Stimulated activated naive CD4-positive, alpha-beta T cell (primary cell): Measurements from ENCODE around the gene UGGT1.
"Not testable (repeated sequence)": the region's sequence is repeated elsewhere in the genome, so short reads cannot be mapped to it uniquely, and the experiment has no call there.

Experiments
- DNase-seq, 6 experiments: peaks; one replicate each; lab custom pipeline; 2025; lab: John Stamatoyannopoulos, UW

The UGGT1 gene

GRCh38 chr2:128115921-128116623 is 25.1 kb downstream of the UGGT1 start:
- no peak for DNase-seq

- no peak for DNase-seq
These were observed 43.6 kb downstream of the UGGT1 start for GRCh38 chr2:128134573-128134972.

GRCh38 chr2:128137094-128137616 is 46.2 kb downstream of the UGGT1 start:
- no peak for DNase-seq

GRCh38 chr2:128139624-128140023 is 48.6 kb downstream of the UGGT1 start:
- DNase-seq: no peak

- no peak for DNase-seq
These were observed 54.7 kb downstream of the UGGT1 start for GRCh38 chr2:128145651-128146050.

GRCh38 chr2:128153786-128154185 is 62.8 kb downstream of the UGGT1 start:
- no peak for DNase-seq

GRCh38 chr2:128154225-128154624 is 63.2 kb downstream of the UGGT1 start:
- DNase-seq: no peak

GRCh38 chr2:128155970-128156369 is 65.0 kb downstream of the UGGT1 start:
- DNase-seq: no peak

- DNase-seq: no peak
These were observed 65.8 kb downstream of the UGGT1 start for GRCh38 chr2:128156812-128157211.

- no peak for DNase-seq
These were observed 66.6 kb downstream of the UGGT1 start for GRCh38 chr2:128157644-128158043.

GRCh38 chr2:128158176-128158575 is 67.2 kb downstream of the UGGT1 start:
- no peak for DNase-seq

- no peak for DNase-seq
These were observed 68.4 kb downstream of the UGGT1 start for GRCh38 chr2:128159437-128159836.

- DNase-seq: no peak
These were observed 69.7 kb downstream of the UGGT1 start for GRCh38 chr2:128160616-128161275.

- DNase-seq: no peak
These were observed 71.3 kb downstream of the UGGT1 start for GRCh38 chr2:128162266-128162665.

GRCh38 chr2:128164311-128164710 is 73.3 kb downstream of the UGGT1 start:
- no peak for DNase-seq

GRCh38 chr2:128166746-128167353 is 75.8 kb downstream of the UGGT1 start:
- DNase-seq: no peak

- DNase-seq: no peak
These were observed 78.1 kb downstream of the UGGT1 start for GRCh38 chr2:128169094-128169493.

- no peak for DNase-seq
These were observed 78.5 kb downstream of the UGGT1 start for GRCh38 chr2:128169497-128169896.

GRCh38 chr2:128169933-128170709 is 79.1 kb downstream of the UGGT1 start:
- DNase-seq: no peak

GRCh38 chr2:128170776-128171175 is 79.8 kb downstream of the UGGT1 start:
- no peak for DNase-seq

- no peak for DNase-seq
These were observed 81.2 kb downstream of the UGGT1 start for GRCh38 chr2:128172191-128172590.

- DNase-seq: not testable (repeated sequence)
These were observed 83.1 kb downstream of the UGGT1 start for GRCh38 chr2:128174067-128174466.
